Adrenal gland (tissue), 5 donors: Measurements from ENCODE around the gene MRGPRF.

ENCODE experiments used
- POLR2A ChIP-seq, 2 donors: fragments of 450-650 bp; IDR thresholded peaks; one replicate each; pipeline ENCODE4 v1.6.1; 2017; ENCODE audit warnings: antibody characterized with exemption in 2 of 2, mild to moderate bottlenecking in 2 of 2, moderate library complexity in 1 of 2
- TF ChIP-seq, protein P1 (sequence below), 6 experiments: fragments of 450-650 bp in 4 of 6; fragments of 200-600 bp in 2 of 6; sonication (generic) in 1 of 6; IDR thresholded peaks; 1 replicate in 5 of 6; 2 replicates in 1 of 6; pipeline versions ENCODE4 v1.5.1 to v1.8.0; 2016 to 2021; ENCODE audit warnings: antibody characterized with exemption in 6 of 6, mild to moderate bottlenecking in 2 of 6, moderate library complexity in 1 of 6
- donor health status: DM: no; HTN: no; CAD: no.

DNA sequence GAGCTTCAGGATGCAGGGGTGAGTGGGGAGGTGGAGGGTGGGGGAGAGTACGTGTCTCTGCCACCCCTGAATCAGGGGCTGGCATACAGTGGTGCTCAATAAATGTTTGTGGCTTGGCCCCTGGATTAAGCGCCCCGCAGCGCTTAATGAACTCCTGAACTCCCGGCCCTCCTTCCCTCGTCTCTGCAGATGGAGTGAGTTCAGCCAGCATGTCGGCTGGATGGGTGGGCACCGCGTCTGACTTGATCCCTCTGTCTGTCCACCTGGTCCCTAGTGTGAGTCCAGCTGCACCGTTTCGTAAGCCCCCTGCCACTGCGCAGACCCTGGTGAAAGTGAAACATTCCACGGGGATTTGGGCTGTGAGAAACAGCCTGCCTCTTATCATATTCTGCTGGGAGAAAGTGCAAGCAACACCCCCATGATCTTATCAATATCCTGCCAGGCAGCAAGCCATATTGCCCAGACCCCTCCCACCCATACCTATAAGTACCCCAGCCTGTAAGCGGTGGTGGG lies 20.2 kb downstream of the MRGPRF start:
- TF ChIP-seq, protein P1, sequence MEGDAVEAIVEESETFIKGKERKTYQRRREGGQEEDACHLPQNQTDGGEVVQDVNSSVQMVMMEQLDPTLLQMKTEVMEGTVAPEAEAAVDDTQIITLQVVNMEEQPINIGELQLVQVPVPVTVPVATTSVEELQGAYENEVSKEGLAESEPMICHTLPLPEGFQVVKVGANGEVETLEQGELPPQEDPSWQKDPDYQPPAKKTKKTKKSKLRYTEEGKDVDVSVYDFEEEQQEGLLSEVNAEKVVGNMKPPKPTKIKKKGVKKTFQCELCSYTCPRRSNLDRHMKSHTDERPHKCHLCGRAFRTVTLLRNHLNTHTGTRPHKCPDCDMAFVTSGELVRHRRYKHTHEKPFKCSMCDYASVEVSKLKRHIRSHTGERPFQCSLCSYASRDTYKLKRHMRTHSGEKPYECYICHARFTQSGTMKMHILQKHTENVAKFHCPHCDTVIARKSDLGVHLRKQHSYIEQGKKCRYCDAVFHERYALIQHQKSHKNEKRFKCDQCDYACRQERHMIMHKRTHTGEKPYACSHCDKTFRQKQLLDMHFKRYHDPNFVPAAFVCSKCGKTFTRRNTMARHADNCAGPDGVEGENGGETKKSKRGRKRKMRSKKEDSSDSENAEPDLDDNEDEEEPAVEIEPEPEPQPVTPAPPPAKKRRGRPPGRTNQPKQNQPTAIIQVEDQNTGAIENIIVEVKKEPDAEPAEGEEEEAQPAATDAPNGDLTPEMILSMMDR (IDR thresholded peaks at IDR 0.05), result no peak
- TF ChIP-seq POLR2A (IDR thresholded peaks at IDR 0.05), result no peak
